Endodermal cell (in vitro differentiated cells): ENCODE results near the gene ZNF677. TPM values are rescaled to one million over a fixed set of nuclear protein-coding genes. Genes with fewer than 3 reads are reported as not detected.

ENCODE experiments used
- DNase-seq: peaks from one replicate; pipeline ENCODE4 v3.0.0-alpha.2; 2017
- H3K27ac ChIP-seq: 2 replicates; pipeline ENCODE4 v1.5.1; 2013; ENCODE audit warnings: mild to moderate bottlenecking, low read depth, low read length, moderate library complexity
- H3K27me3 ChIP-seq: 2 replicates; pipeline ENCODE4 v1.6.1; 2013; ENCODE audit warnings: mild to moderate bottlenecking, low read length, moderate library complexity; ENCODE audit not compliant: insufficient read depth, control insufficient read depth, poor library complexity, severe bottlenecking
- H3K36me3 ChIP-seq: 2 replicates; pipeline ENCODE4 v1.7.0; 2013; ENCODE audit warnings: mild to moderate bottlenecking, low read length, moderate library complexity; ENCODE audit not compliant: control insufficient read depth, insufficient read depth
- H3K4me1 ChIP-seq: one replicate; pipeline ENCODE4 v1.7.0; 2013; ENCODE audit warnings: low read length; ENCODE audit not compliant: control insufficient read depth, insufficient read depth
- H3K4me3 ChIP-seq: 2 replicates; pipeline ENCODE4 v1.5.1; 2013; ENCODE audit warnings: mild to moderate bottlenecking, low read length, moderate library complexity
- H3K9ac ChIP-seq: 2 replicates; pipeline ENCODE4 v1.6.1; 2013; ENCODE audit warnings: mild to moderate bottlenecking, low read length, moderate library complexity; ENCODE audit not compliant: poor library complexity, severe bottlenecking; ENCODE audit errors: extremely low read depth
- H3K9me3 ChIP-seq: 2 replicates; pipeline ENCODE4 v1.6.1; 2013; ENCODE audit warnings: mild to moderate bottlenecking, low read length, moderate library complexity; ENCODE audit not compliant: control insufficient read depth
- H3K27ac Mint-ChIP-seq: 2 replicates; pipeline ENCODE4 v1.8.0; 2020; ENCODE audit warnings: mixed read lengths
- H3K27me3 Mint-ChIP-seq: 2 replicates; pipeline ENCODE4 v1.8.0; 2021; ENCODE audit warnings: mild to moderate bottlenecking, mixed read lengths; ENCODE audit not compliant: insufficient read depth
- H3K36me3 Mint-ChIP-seq: 2 replicates; pipeline ENCODE4 v1.8.0; 2020; ENCODE audit warnings: low read depth, mixed read lengths
- H3K4me1 Mint-ChIP-seq: 2 replicates; pipeline ENCODE4 v1.8.0; 2020; ENCODE audit warnings: mixed read lengths
- H3K4me3 Mint-ChIP-seq: 2 replicates; pipeline ENCODE4 v1.8.0; 2020; ENCODE audit warnings: mild to moderate bottlenecking, moderate library complexity, mixed read lengths
- H3K9me3 Mint-ChIP-seq: 2 replicates; pipeline ENCODE4 v1.8.0; 2020; ENCODE audit warnings: mild to moderate bottlenecking, mixed read lengths
- CTCF ChIP-seq: fragments of 200-600 bp; sonication (generic); conservative IDR thresholded peaks from 2 replicates; pipeline ENCODE4 v1.5.0; 2021; ENCODE audit warnings: antibody characterized with exemption, mild to moderate bottlenecking
- WGBS, 2 experiments: methylation state at CpG; one replicate each; pipeline versions ENCODE4 v1.1.5 to v1.1.7; 2013; ENCODE audit warnings: missing lambda C conversion rate in 2 of 2, mixed read lengths in 1 of 2; ENCODE audit not compliant: insufficient coverage in 1 of 2, insufficient read length in 1 of 2; 5-methylcytosine and 5-hydroxymethylcytosine counted together
- total RNA-seq, 2 donors: library from RNA; stranded (reverse); fragmentation: NEBNext Ultra II Directional in 1 of 2; extraction: Animal tissue kit (Norgen Biotek cat#: 25700) in 1 of 2; gene quantifications; 2 replicates in 1 of 2; 3 replicates in 1 of 2; pipeline ENCODE4 v1.2.1, GENCODE V29; 2021

ZNF677 gene
- total RNA-seq, 2 donors from 2014 or later: 35.6 to 56.5 TPM

GRCh38 chr19:53196777-53197396 is 57.8 kb downstream of the ZNF677 start:
- WGBS, 2 experiments: 8 to 27% methylated on average over 21 to 42 of the region's 42 CpGs
- H3K4me1 Mint-ChIP-seq: peaks cover 10% of the 10 kb centered on the region
- H3K9me3 ChIP-seq: peaks cover 37% of the 10 kb centered on the region
- peak overlapping the region; percentile 98 for H3K27ac Mint-ChIP-seq
- peak; percentile 99 for DNase-seq
- peaks cover 45% of the 10 kb centered on the region for H3K9me3 Mint-ChIP-seq
- TF ChIP-seq CTCF: no peak
- H3K4me3 ChIP-seq: peak overlapping the region; percentile 91
- peak overlapping the region; percentile 78 for H3K9ac ChIP-seq
- H3K36me3 ChIP-seq: no peaks in the 10 kb centered on the region
- no peak overlapping the region for H3K27ac ChIP-seq
- peaks cover 15% of the 10 kb centered on the region for H3K27me3 Mint-ChIP-seq
- peak overlapping the region; percentile 98 for H3K4me3 Mint-ChIP-seq
- no peaks in the 10 kb centered on the region for H3K27me3 ChIP-seq
- no peaks in the 10 kb centered on the region for H3K4me1 ChIP-seq
- peaks cover 37% of the 10 kb centered on the region for H3K36me3 Mint-ChIP-seq

GRCh38 chr19:53195265-53195903 is 59.3 kb downstream of the ZNF677 start:
- DNase-seq: peak; percentile 92
- H3K27me3 ChIP-seq: no peaks in the 10 kb centered on the region
- H3K9me3 Mint-ChIP-seq: peaks cover 34% of the 10 kb centered on the region
- no peak overlapping the region for H3K9ac ChIP-seq
- peaks cover 29% of the 10 kb centered on the region for H3K9me3 ChIP-seq
- peak; percentile 92 for TF ChIP-seq CTCF
- H3K27ac ChIP-seq: no peak overlapping the region
- H3K27me3 Mint-ChIP-seq: peaks cover 16% of the 10 kb centered on the region
- H3K4me3 ChIP-seq: no peak overlapping the region
- no peaks in the 10 kb centered on the region for H3K4me1 ChIP-seq
- WGBS, 2 experiments: 0 to 6% methylated on average over 3 of the region's 3 CpGs
- peaks cover 7% of the 10 kb centered on the region for H3K36me3 ChIP-seq
- peaks cover 32% of the 10 kb centered on the region for H3K36me3 Mint-ChIP-seq
- no peak overlapping the region for H3K27ac Mint-ChIP-seq
- H3K4me1 Mint-ChIP-seq: peaks cover 10% of the 10 kb centered on the region
- H3K4me3 Mint-ChIP-seq: no peak overlapping the region

GRCh38 chr19:53193535-53194222 is 61.0 kb downstream of the ZNF677 start:
- no peak overlapping the region for H3K9ac ChIP-seq
- WGBS, 2 experiments: 80 to 86% methylated on average over 6 to 12 of the region's 12 CpGs

More at GRCh38 chr19:53193535-53194222, 61.0 kb downstream of the ZNF677 start:
- H3K36me3 Mint-ChIP-seq: peaks cover 26% of the 10 kb centered on the region
- Histone ChIP-seq H3K27me3 (no peaks in the 10 kb centered on the region), H3K4me3 (peak overlapping the region; percentile 21), H3K36me3 (peaks cover 7% of the 10 kb centered on the region), H3K27ac (no peak overlapping the region), H3K9me3 (peaks cover 24% of the 10 kb centered on the region), H3K4me1 (no peaks in the 10 kb centered on the region)
- no peak for DNase-seq
- H3K27ac Mint-ChIP-seq: no peak overlapping the region
- no peak for TF ChIP-seq CTCF
- peaks cover 10% of the 10 kb centered on the region for H3K4me1 Mint-ChIP-seq
- peak overlapping the region; percentile 90 for H3K4me3 Mint-ChIP-seq
- H3K27me3 Mint-ChIP-seq: peaks cover 16% of the 10 kb centered on the region
- peaks cover 17% of the 10 kb centered on the region for H3K9me3 Mint-ChIP-seq
